ENCODE data around the gene WNT2.

GRCh38 chr7:117277576-117277975 is 45.3 kb downstream of the WNT2 start:
- TF ChIP-seq REST (IDR thresholded peaks at IDR 0.05; ENCODE audit: insufficient read depth in 1 of 2, low read depth in 2 of 2, low read length in 2 of 2): no peak
- no peak for TF ChIP-seq SIN3A (IDR thresholded peaks at IDR 0.05; ENCODE audit: borderline replicate concordance, insufficient read depth, low read length)
- no peak for TF ChIP-seq POLR2AphosphoS5 (IDR thresholded peaks at IDR 0.05; ENCODE audit: low read depth, low read length)

Data from PFSK-1 (cell line).